HG03439 (cell line): ENCODE data around the gene NEK7.
"Not testable (repeated sequence)": the region's sequence is repeated elsewhere in the genome, so short reads cannot be mapped to it uniquely, and the experiment has no call there.

ENCODE experiments used
- ATAC-seq: cut with Tn5 transposase; IDR thresholded peaks from one replicate; pipeline ENCODE4 v1.9.1; 2021; ENCODE audit warnings: mild to moderate bottlenecking, moderate library complexity; ENCODE audit not compliant: unreplicated experiment

Gene NEK7

GRCh38 chr1:198201956-198202784, 45.4 kb downstream of the NEK7 start:
- ATAC-seq: peak; percentile 83

DNA sequence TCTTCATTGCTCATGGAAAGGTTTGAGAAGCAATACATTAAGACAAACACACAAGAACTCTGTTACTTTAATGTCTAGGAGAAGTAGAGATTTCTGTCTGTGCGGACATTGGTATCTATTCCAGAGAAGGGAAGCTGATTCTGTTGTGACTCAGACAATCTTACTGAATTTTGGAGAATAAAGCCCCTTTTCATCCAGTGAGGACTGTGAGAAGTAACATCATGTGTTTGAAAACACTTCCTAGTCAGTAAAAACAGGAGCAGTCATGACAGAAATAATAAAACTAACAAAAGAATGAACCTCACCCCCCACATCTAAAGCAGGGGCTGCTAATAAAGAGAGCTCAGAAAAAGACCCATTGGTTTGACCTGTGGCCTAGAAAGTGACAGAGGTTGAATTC, 46.6 kb downstream of the NEK7 start:
- ATAC-seq: no peak

DNA sequence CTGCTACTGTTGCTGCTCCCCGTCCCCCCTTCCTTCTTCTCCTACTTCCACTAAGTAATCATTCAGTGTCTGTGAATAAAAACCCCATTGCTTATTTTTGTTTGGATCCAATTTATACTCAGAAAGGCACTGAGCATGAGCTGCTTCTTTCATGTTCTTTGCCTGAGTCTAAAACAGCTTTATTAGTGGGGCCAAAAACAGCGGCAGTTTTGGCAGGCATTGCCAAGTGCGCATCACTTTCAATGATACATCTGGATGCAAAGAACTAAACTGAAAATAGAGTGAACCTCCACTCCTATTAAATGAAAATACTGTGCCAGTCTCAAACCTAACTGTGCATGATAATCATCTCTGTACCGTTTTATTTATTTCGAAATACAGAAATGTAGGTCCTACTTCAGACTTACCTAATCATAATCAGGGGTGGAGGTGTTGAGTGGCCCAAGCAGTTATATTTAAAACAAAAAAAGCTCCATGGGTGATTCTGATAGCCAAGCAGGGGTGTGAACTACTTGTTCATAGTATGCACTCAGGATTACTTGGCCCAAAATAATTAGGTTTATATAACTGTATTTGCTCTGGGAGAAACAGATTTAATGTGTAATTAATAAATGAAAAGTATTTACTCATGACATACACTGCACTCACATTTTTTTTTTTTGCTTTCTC, 48.4 kb downstream of the NEK7 start:
- ATAC-seq: no peak

GRCh38 chr1:198206292-198206691, 49.5 kb downstream of the NEK7 start:
- ATAC-seq: no peak

- no peak for ATAC-seq
These were observed 54.9 kb downstream of the NEK7 start for GRCh38 chr1:198211696-198212095.

GRCh38 chr1:198212126-198212525, 55.3 kb downstream of the NEK7 start:
- ATAC-seq: no peak

DNA sequence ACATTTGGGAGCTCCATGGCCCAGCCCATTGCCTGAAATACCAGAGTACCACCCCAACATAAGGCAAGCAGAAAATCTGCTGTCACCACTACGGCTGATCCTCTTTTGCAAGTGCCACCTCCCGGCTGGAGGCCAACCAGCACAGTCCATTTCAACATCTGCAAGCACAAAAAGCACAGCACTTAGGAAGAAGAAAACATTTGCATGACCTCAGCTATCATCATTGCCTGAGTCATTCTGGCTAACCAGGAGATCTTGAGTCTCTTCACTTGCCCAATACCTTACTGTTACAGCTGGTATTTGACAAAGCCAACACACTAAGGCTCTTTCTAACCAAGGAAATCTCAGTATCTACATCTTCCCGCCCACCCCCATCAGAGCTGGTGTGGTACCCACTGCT, 55.9 kb downstream of the NEK7 start:
- no peak for ATAC-seq

DNA sequence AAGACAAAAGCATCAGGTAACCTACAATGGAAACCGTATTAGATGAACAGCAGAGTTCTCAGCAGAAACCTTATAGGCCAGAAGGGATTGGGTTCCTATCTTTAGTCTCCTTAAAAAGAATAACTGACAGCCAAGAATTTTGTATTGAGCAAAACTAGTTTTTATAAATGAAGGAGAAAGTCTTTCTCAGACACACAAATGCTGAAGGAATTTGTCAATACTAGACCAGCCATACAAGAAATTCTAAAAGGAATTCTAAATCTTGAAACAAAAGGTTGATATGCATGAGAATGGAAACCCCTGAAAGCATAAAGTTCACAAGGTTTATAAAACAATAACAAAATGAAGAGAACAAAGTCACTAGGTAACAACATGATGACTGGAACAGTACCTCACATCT, 58.1 kb downstream of the NEK7 start:
- ATAC-seq: no peak

- ATAC-seq: no peak
These were observed 63.6 kb downstream of the NEK7 start for GRCh38 chr1:198220428-198220827.

DNA sequence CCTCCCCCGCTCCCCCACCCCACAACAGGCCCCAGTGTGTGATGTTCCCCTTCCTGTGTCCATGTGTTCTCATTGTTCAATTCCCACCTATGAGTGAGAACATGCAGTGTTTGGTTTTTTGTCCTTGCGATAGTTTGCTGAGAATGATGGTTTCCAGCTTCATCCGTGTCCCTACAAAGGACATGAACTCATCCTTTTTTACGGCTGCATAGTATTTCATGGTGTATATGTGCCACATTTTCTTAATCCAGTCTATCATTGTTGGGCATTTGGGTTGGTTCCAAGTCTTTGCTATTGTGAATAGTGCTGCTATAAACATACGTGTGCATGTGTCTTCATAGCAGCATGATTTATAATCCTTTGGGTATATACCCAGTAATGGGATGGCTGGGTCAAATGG, 70.2 kb downstream of the NEK7 start:
- not testable (repeated sequence) for ATAC-seq

DNA sequence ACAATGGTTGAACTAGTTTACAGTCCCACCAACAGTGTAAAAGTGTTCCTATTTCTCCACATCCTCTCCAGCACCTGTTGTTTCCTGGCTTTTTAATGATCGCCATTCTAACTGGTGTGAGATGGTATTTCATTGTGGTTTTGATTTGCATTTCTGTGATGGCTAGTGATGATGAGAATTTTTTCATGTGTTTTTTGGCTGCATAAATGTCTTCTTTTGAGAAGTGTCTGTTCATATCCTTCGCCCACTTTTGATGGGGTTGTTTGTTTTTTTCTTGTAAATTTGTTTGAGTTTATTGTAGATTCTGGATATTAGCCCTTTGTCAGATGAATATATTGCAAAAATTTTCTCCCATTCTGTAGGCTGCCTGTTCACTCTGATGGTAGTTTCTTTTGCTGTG, 70.7 kb downstream of the NEK7 start:
- ATAC-seq: not testable (repeated sequence)

DNA sequence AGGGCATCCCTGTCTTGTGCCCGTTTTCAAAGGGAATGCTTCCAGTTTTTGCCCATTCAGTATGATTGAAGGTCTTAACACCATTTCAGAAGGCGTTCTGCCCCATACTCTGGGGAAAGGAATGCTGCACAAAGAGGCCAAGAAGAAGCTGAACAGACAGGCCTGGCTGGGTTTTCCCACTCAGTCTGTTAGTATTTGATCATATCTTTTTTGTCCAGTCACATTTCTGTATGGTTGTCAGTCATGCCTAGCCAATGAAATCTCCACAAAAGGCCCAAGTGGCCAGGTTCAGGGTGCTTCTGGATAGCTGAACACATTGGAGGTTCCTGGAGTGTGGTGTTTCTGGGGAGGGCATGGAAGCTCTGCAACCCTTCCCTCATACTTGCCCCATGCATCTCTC, 72.1 kb downstream of the NEK7 start:
- ATAC-seq: no peak

DNA sequence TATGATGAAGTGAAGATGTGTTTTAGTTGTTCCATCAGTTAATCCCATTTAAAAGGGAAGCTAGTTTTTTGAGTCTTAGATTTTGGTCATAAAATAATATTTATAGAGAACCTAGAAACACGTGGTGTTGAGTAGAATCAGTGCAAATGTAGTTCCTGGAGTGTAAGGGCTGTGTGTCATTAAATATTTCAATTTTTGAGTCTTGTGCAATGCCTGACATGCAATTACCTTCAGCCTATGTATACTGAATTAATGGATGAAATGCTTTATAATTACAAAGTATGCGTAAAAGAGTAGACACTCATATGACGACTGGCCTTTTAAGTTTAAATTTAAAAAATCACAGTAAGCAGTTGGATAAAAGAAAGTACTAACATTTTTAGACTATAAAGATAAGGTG, 75.0 kb downstream of the NEK7 start:
- ATAC-seq: no peak

DNA sequence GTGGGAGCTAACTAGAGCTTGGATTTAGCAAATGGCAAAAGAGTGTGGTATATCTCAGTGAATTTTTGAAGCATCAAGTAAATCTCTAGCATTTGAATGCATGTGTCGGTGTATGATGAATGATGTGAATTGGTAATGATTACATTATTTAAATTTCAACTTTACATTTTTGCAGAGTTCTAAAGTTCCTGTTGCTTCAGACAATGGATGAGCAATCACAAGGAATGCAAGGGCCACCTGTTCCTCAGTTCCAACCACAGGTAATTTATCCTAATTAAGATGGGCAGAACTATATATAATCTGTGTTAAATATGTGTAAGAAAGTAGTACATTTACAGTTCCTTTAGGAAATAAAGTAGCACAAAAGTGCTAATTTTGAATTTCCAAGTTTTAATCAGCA, 75.6 kb downstream of the NEK7 start:
- no peak for ATAC-seq

- ATAC-seq: no peak
These were observed 76.3 kb downstream of the NEK7 start for GRCh38 chr1:198232940-198233675.

- no peak for ATAC-seq
These were observed 77.9 kb downstream of the NEK7 start for GRCh38 chr1:198234520-198235251.

DNA sequence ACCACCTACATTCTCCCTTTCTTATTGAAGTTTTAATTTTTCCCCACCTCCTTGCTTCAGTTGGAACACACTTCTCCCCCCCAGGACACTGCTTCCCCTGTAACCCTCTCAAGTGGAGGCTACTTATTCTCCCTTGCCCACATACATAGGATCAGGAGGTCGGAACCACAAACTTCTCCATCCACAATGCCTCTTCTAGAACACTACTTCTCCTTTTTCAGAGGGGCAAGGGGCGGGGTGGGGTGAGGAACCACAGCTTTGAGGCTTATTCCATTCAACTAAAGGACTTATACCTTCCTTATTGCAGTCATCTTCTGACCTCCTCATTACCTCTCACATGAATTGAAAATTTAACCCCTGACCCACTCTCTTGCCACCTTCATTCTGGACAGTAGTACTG, 81.3 kb downstream of the NEK7 start:
- ATAC-seq: no peak

DNA sequence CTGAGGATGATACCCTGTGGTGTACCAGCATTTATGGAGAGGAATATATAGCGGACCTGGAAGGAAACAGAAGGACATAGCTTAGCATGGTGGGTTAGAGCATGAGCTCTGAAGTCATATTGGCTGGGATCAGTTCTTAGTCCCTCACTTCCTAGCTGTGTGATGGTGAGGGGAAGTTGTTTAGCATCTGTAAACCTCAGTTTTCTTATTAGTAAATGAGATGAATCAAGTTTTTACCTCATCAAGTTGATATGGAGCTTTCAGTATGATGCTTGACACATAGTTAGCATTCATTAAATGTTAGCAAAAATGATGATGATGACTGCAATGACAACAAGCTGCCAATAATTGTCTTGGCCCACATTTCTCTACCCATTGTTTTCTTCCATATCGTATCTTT, 84.8 kb downstream of the NEK7 start:
- no peak for ATAC-seq

DNA sequence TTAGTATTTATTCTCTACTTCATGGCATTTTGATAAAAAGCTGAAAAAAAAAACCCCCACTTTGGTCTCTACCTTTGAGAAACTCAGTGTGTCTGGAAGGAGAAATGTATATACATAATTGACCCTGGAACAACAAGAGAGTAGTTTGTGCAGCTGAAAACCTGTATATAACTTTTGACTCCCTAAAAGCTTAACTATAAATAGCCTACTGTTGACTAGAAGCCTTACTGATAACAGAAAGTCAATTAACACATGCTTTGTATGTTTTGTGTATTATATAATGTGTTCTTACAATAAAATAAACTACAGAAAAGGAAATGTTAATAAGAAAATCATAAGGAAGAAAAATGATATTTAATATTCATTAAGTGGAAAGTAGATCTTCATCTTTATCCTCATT, 88.0 kb downstream of the NEK7 start:
- no peak for ATAC-seq

DNA sequence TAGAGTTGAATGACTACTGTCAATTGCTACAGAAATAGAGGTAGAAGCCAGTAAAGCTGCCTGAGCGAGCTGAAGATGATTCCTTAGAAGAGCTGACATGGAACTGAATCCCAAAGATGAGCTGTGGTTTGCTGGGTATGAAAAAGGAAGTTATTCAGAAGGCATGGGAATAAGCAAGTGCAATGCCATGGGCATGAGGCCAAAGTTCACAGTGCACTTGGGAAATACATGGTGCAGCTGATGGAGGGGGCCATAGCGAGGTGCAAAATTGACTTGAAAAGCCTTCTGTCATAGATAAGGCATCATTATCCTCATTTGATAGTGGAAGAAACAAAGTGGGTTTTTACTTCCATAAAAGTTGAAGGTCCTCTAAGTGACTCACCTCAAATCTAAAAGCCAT, 88.6 kb downstream of the NEK7 start:
- no peak for ATAC-seq

DNA sequence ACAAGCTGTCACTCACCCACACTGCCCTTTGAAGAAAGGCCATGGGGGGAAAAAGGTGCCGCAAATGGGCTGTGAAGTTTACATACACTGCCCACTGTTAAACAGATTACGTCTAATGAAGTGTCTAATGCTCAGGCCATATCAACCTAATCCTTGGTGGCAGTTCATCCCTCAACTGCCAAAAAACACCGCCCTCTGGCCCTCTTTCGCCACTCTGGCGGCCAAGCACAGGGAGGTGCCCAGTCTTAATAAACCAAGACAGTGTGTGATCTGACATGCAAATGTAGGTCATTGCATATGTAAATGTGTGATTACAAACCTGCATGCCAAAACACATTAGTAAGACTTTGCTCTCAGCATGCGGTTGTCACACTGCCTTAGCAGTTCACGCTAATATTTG, 89.5 kb downstream of the NEK7 start:
- no peak for ATAC-seq
